Keratinocyte (primary cell): ENCODE results near the gene GLDC. TPM values are rescaled to one million over a fixed set of nuclear protein-coding genes. Genes with fewer than 3 reads are reported as not detected.

Source experiments
- DNase-seq: peaks from one replicate; pipeline ENCODE4 v3.0.0-alpha.2; 2011; ENCODE audit warnings: low read depth, missing footprints, low spot score
- FAIRE-seq: peaks from 2 replicates; lab custom pipeline; 2011; peaks lifted over from hg19 to GRCh38; lab: Jason Lieb, UNC
- H2AFZ ChIP-seq: 2 replicates; pipeline ENCODE4 v1.6.0; 2012; ENCODE audit warnings: low read length, control low read depth, inconsistent platforms; ENCODE audit not compliant: control insufficient read depth
- H3K27ac ChIP-seq: 2 replicates; pipeline ENCODE4 v1.5.1; 2011; ENCODE audit warnings: low read length; ENCODE audit not compliant: control insufficient read depth, insufficient read depth
- H3K27me3 ChIP-seq: 3 replicates; pipeline ENCODE4 v1.6.0; 2011; ENCODE audit warnings: low read length; ENCODE audit not compliant: control insufficient read depth, insufficient read depth; ENCODE audit errors: extremely low read depth
- H3K36me3 ChIP-seq, 2 experiments: 2 replicates in 1 of 2; 3 replicates in 1 of 2; pipeline ENCODE4 v1.5.1; 2011; ENCODE audit warnings: low read length in 2 of 2, mild to moderate bottlenecking in 1 of 2; ENCODE audit not compliant: control insufficient read depth in 2 of 2, insufficient read depth in 2 of 2; ENCODE audit errors: extremely low read depth in 1 of 2
- H3K4me1 ChIP-seq: 3 replicates; pipeline ENCODE4 v1.5.1; 2011; ENCODE audit warnings: low read length; ENCODE audit not compliant: control insufficient read depth, insufficient read depth; ENCODE audit errors: extremely low read depth
- H3K4me2 ChIP-seq: 3 replicates; pipeline ENCODE4 v1.6.0; 2011; ENCODE audit warnings: low read depth, low read length; ENCODE audit not compliant: control insufficient read depth, insufficient read depth; ENCODE audit errors: extremely low read depth
- H3K4me3 ChIP-seq, 3 experiments: fragments of 200-600 bp in 1 of 3; sonication (generic) in 1 of 3; 2 replicates in 2 of 3; 3 replicates in 1 of 3; pipeline ENCODE4 v1.5.1; 2011 to 2016; ENCODE audit warnings: low read length in 3 of 3, mild to moderate bottlenecking in 3 of 3, control low read depth in 2 of 3, inconsistent platforms in 1 of 3, low read depth in 1 of 3, mixed read lengths in 1 of 3, mixed run types in 1 of 3, moderate library complexity in 1 of 3; ENCODE audit not compliant: control insufficient read depth in 2 of 3, insufficient read depth in 2 of 3; ENCODE audit errors: extremely low read depth in 1 of 3
- H3K79me2 ChIP-seq: 2 replicates; pipeline ENCODE4 v1.6.0; 2012; ENCODE audit warnings: low read length; ENCODE audit not compliant: control insufficient read depth, insufficient read depth
- H3K9ac ChIP-seq: 3 replicates; pipeline ENCODE4 v1.6.0; 2011; ENCODE audit warnings: low read length; ENCODE audit not compliant: control insufficient read depth, insufficient read depth; ENCODE audit errors: extremely low read depth
- H3K9me1 ChIP-seq: 3 replicates; pipeline ENCODE4 v1.6.0; 2011; ENCODE audit warnings: low read length; ENCODE audit not compliant: control insufficient read depth, insufficient read depth; ENCODE audit errors: extremely low read depth
- H3K9me3 ChIP-seq: 2 replicates; pipeline ENCODE4 v1.5.1; 2012; ENCODE audit warnings: low read depth, low read length; ENCODE audit not compliant: control insufficient read depth
- H4K20me1 ChIP-seq: 3 replicates; pipeline ENCODE4 v1.6.0; 2011; ENCODE audit warnings: low read length; ENCODE audit not compliant: control insufficient read depth, insufficient read depth; ENCODE audit errors: extremely low read depth
- EZH2 ChIP-seq: IDR thresholded peaks from one replicate; pipeline ENCODE4 v1.6.1; 2012; ENCODE audit warnings: inconsistent platforms, mild to moderate bottlenecking, low read length, moderate library complexity
- dilution Hi-C: fragments of 300-500 bp; cut with MboI; formaldehyde crosslinking; loops from one replicate; pipeline ENCODE4 v1.7.0; 2020; ENCODE audit warnings: low sequenced_read_pairs; ENCODE audit not compliant: extremely low pct_ligation_motif_present
- polyA plus RNA-seq, 5 experiments: library from polyadenylated mRNA; depleted of rRNA in 3 of 5; stranded (reverse) in 3 of 5; stranded (forward) in 1 of 5; unstranded in 1 of 5; fragments of >200 nt; gene quantifications; 1 replicate in 1 of 5; 2 replicates in 3 of 5; 3 replicates in 1 of 5; pipeline versions ENCODE4 v1.2.1 to v1.2.3, GENCODE V29; 2011 to 2012; ENCODE audit warnings: missing spikeins in 2 of 5, low read depth in 1 of 5, low replicate concordance in 1 of 5
- TF ChIP-seq, protein P1 (sequence below), 3 experiments: IDR thresholded peaks in 1 of 3; conservative IDR thresholded peaks in 1 of 3; optimal IDR thresholded peaks in 1 of 3; 2 replicates in 2 of 3; 3 replicates in 1 of 3; pipeline versions ENCODE3 to v1.5.1; 2011; ENCODE audit warnings: low read length in 3 of 3, mild to moderate bottlenecking in 3 of 3, moderate library complexity in 2 of 3, control low read depth in 1 of 3, inconsistent platforms in 1 of 3; ENCODE audit not compliant: insufficient read depth in 2 of 3; ENCODE audit errors: extremely low read depth in 1 of 3

The GLDC gene
- polyA plus RNA-seq, 1 donor (not counting 4 experiments of a cell fraction or from before 2014, with no cell fraction given): 0.69 TPM

GRCh38 chr9:6630502-6631206 is 14.9 kb downstream of the GLDC start:
- Histone ChIP-seq H2AFZ (no peak overlapping the region), H3K79me2 (no peaks in the 10 kb centered on the region), H3K4me1 (peaks cover 23% of the 10 kb centered on the region), H3K9ac (no peak overlapping the region), H3K27ac (peak overlapping the region; percentile 65), H3K4me3 (no peak overlapping the region), H3K27me3 (no peaks in the 10 kb centered on the region), H3K4me2 (peak overlapping the region; percentile 11), H3K9me3 (no peaks in the 10 kb centered on the region), H3K36me3 (no peaks in the 10 kb centered on the region), H3K9me1 (no peaks in the 10 kb centered on the region), H4K20me1 (no peaks in the 10 kb centered on the region)
- no peak for DNase-seq
- no peak for TF ChIP-seq EZH2
- TF ChIP-seq, protein P1, sequence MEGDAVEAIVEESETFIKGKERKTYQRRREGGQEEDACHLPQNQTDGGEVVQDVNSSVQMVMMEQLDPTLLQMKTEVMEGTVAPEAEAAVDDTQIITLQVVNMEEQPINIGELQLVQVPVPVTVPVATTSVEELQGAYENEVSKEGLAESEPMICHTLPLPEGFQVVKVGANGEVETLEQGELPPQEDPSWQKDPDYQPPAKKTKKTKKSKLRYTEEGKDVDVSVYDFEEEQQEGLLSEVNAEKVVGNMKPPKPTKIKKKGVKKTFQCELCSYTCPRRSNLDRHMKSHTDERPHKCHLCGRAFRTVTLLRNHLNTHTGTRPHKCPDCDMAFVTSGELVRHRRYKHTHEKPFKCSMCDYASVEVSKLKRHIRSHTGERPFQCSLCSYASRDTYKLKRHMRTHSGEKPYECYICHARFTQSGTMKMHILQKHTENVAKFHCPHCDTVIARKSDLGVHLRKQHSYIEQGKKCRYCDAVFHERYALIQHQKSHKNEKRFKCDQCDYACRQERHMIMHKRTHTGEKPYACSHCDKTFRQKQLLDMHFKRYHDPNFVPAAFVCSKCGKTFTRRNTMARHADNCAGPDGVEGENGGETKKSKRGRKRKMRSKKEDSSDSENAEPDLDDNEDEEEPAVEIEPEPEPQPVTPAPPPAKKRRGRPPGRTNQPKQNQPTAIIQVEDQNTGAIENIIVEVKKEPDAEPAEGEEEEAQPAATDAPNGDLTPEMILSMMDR (optimal IDR thresholded peaks at IDR 0.05 in 1 of 3, IDR thresholded peaks at IDR 0.05 in 1 of 3, conservative IDR thresholded peaks at IDR 0.05 in 1 of 3; ENCODE audit: extremely low read depth in 1 of 3, insufficient read depth in 2 of 3, low read length in 3 of 3): no peak
- dilution Hi-C loops: no loop called here
- no peak for FAIRE-seq

- H3K27ac ChIP-seq: no peak overlapping the region
- dilution Hi-C loops: no loop called here
- no peaks in the 10 kb centered on the region for H3K36me3 ChIP-seq
- DNase-seq (peak; percentile 9), FAIRE-seq (peak; percentile 64)
- no peaks in the 10 kb centered on the region for H3K79me2 ChIP-seq
- H3K4me3 ChIP-seq: no peak overlapping the region
- H3K4me1 ChIP-seq: peaks cover 23% of the 10 kb centered on the region
- H3K27me3 ChIP-seq: no peaks in the 10 kb centered on the region
- no peaks in the 10 kb centered on the region for H3K9me1 ChIP-seq
- no peak overlapping the region for H2AFZ ChIP-seq
- H3K9ac ChIP-seq: no peak overlapping the region
- no peaks in the 10 kb centered on the region for H4K20me1 ChIP-seq
- H3K9me3 ChIP-seq: no peaks in the 10 kb centered on the region
- H3K4me2 ChIP-seq: peak overlapping the region; percentile 4
- TF ChIP-seq, protein P1 (optimal IDR thresholded peaks at IDR 0.05 in 1 of 3, IDR thresholded peaks at IDR 0.05 in 1 of 3, conservative IDR thresholded peaks at IDR 0.05 in 1 of 3; ENCODE audit: extremely low read depth in 1 of 3, insufficient read depth in 2 of 3, low read length in 3 of 3): no peak
- TF ChIP-seq EZH2: no peak
These were observed 16.8 kb downstream of the GLDC start for GRCh38 chr9:6628704-6629103.
